ENCODE data around the gene BCL6.
A peak's percentile ranks its signal among the peaks of the same experiment; 100 is the strongest.

The BCL6 gene

GRCh38 chr3:187744169-187745151, 808 bp downstream of the BCL6 start:
- no peaks in the 10 kb centered on the region for H3K9me3 ChIP-seq (ENCODE audit: control insufficient read depth, low read length)
- H3K27ac ChIP-seq (ENCODE audit: insufficient read depth, low read length, poor library complexity, severe bottlenecking), result peak overlapping the region; percentile 95
- DNase-seq, result peak; percentile 26 to 45 (median 39)
- H3K4me1 ChIP-seq (ENCODE audit: control insufficient read depth, insufficient read depth, low read length, poor library complexity, severe bottlenecking), result peaks cover 30% of the 10 kb centered on the region
- peak overlapping the region; percentile 94 for H3K4me3 ChIP-seq (ENCODE audit: insufficient read depth, low read depth, low read length, poor library complexity, severe bottlenecking)
- H3K36me3 ChIP-seq (ENCODE audit: control insufficient read depth, insufficient read depth, low read length), result no peaks in the 10 kb centered on the region
- no peaks in the 10 kb centered on the region for H3K27me3 ChIP-seq (replicated peaks; ENCODE audit: control insufficient read depth, insufficient read depth, low read length, poor library complexity, severe bottlenecking)

- Histone ChIP-seq H3K27me3 (replicated peaks; ENCODE audit: control insufficient read depth, insufficient read depth, low read length, poor library complexity, severe bottlenecking) (no peaks in the 10 kb centered on the region), H3K4me1 (ENCODE audit: control insufficient read depth, insufficient read depth, low read length, poor library complexity, severe bottlenecking) (peaks cover 34% of the 10 kb centered on the region), H3K4me3 (ENCODE audit: insufficient read depth, low read depth, low read length, poor library complexity, severe bottlenecking) (peak overlapping the region; percentile 94), H3K9me3 (ENCODE audit: control insufficient read depth, low read length) (no peaks in the 10 kb centered on the region), H3K27ac (ENCODE audit: insufficient read depth, low read length, poor library complexity, severe bottlenecking) (peak overlapping the region; percentile 95), H3K36me3 (ENCODE audit: control insufficient read depth, insufficient read depth, low read length) (no peaks in the 10 kb centered on the region)
- no peak for DNase-seq
Measured at GRCh38 chr3:187743195-187744141, 1.8 kb downstream of the BCL6 start.

DNA sequence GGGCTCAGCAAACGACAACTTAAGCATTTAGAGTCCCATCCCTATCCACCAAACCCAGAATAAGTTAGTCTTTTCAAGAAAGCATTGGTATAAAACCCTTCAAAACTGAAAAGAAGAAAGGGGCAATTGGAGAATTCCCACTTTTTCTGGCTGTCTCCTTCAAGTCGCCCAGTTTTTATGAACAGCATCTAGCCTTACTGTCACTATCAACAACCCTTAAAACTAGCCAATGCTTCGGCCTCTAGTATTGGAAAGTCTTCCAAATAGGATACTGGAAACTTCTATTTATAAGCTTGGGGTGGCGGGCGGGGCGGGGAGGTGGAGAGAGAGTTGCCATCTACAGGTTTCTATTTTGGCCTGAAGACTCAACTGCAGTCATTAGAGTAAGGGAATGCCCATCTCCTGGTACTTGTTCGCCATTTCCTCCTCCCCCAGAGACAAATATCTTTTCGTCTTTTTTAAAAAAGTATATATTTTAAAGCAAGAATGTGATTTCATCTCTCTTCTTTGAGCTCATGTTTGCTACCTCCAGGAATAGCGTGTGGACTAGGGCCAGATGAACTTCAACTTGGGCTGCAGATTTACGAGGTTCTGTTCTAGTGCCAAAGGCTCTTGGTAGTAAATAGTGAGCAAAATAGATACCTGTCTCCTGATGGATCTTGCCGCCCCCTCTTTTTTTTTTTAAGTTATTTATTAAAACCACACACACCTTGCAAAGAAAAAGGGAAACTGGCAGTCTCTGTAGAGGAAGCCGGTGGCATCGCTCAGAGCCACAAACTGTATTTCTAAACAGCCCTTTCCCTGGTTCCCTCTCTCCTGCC, 2.7 kb downstream of the BCL6 start:
- H3K27ac ChIP-seq (ENCODE audit: insufficient read depth, low read length, poor library complexity, severe bottlenecking), result peak overlapping the region; percentile 95
- no peaks in the 10 kb centered on the region for H3K9me3 ChIP-seq (ENCODE audit: control insufficient read depth, low read length)
- peak overlapping the region; percentile 94 for H3K4me3 ChIP-seq (ENCODE audit: insufficient read depth, low read depth, low read length, poor library complexity, severe bottlenecking)
- DNase-seq, result no peak
- H3K4me1 ChIP-seq (ENCODE audit: control insufficient read depth, insufficient read depth, low read length, poor library complexity, severe bottlenecking), result peaks cover 29% of the 10 kb centered on the region
- no peaks in the 10 kb centered on the region for H3K27me3 ChIP-seq (replicated peaks; ENCODE audit: control insufficient read depth, insufficient read depth, low read length, poor library complexity, severe bottlenecking)
- no peaks in the 10 kb centered on the region for H3K36me3 ChIP-seq (ENCODE audit: control insufficient read depth, insufficient read depth, low read length)

- peaks cover 29% of the 10 kb centered on the region for H3K4me1 ChIP-seq (ENCODE audit: control insufficient read depth, insufficient read depth, low read length, poor library complexity, severe bottlenecking)
- peak overlapping the region; percentile 94 for H3K4me3 ChIP-seq (ENCODE audit: insufficient read depth, low read depth, low read length, poor library complexity, severe bottlenecking)
Measured at GRCh38 chr3:187741403-187742350, 3.6 kb downstream of the BCL6 start.

DNA sequence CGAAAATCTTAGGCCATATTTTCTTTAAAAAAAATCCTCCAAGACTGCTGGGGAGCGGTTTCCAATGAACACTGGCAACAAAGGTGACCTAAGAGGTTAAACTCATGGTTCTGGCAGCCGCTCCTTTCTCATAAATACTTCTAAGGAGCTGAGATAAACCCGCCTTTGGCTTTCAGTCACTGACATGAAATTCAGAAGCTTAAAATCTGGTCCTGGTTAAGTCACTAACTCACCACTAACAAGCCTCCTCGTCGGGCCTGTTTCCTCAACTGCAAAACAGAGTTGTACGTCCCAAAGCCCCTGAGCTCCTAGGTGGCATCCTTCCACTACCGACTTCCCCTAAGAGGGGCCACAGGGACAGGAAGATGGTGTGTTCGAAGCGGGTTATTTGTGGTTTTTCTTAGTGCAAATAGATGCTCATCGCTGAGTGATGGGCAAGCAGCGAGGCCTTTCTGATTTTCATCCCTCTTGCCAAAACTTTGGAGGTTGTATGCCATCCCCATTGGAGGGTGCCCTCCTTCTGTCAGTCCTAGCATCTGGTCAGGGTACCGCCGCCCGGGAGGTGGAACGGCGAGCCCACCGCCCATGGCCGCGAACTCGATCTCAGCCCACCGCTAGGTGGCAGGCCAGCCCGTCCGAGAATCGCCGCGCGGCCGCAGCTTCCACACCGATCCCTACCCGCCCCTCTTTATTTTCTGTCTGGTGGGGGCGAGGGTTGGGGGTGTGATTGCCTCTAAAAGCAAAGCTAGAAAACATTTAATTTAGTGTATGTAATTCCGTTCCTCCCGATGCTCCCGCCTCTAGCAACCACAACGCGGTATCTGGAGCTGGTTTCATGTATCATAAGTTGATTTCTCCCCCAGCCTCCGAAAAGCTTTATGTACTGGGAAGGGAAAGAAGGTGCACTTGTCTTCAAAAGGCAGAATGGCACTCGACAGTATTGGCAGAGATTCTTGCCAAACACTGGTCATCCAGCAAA, 4.6 kb downstream of the BCL6 start:
- peak overlapping the region; percentile 94 for H3K4me3 ChIP-seq (ENCODE audit: insufficient read depth, low read depth, low read length, poor library complexity, severe bottlenecking)
- no peaks in the 10 kb centered on the region for H3K36me3 ChIP-seq (ENCODE audit: control insufficient read depth, insufficient read depth, low read length)
- peak; percentile 40 to 54 (median 45) for DNase-seq
- H3K4me1 ChIP-seq (ENCODE audit: control insufficient read depth, insufficient read depth, low read length, poor library complexity, severe bottlenecking), result peaks cover 25% of the 10 kb centered on the region
- H3K27me3 ChIP-seq (replicated peaks; ENCODE audit: control insufficient read depth, insufficient read depth, low read length, poor library complexity, severe bottlenecking), result no peaks in the 10 kb centered on the region
- peak overlapping the region; percentile 95 for H3K27ac ChIP-seq (ENCODE audit: insufficient read depth, low read length, poor library complexity, severe bottlenecking)
- H3K9me3 ChIP-seq (ENCODE audit: control insufficient read depth, low read length), result no peaks in the 10 kb centered on the region

More at GRCh38 chr3:187741403-187742350, 3.6 kb downstream of the BCL6 start:
- no peaks in the 10 kb centered on the region for H3K36me3 ChIP-seq (ENCODE audit: control insufficient read depth, insufficient read depth, low read length)
- H3K27ac ChIP-seq (ENCODE audit: insufficient read depth, low read length, poor library complexity, severe bottlenecking), result peak overlapping the region; percentile 95
- peak; percentile 46 to 59 (median 52) for DNase-seq
- no peaks in the 10 kb centered on the region for H3K27me3 ChIP-seq (replicated peaks; ENCODE audit: control insufficient read depth, insufficient read depth, low read length, poor library complexity, severe bottlenecking)
- no peaks in the 10 kb centered on the region for H3K9me3 ChIP-seq (ENCODE audit: control insufficient read depth, low read length)

DNA sequence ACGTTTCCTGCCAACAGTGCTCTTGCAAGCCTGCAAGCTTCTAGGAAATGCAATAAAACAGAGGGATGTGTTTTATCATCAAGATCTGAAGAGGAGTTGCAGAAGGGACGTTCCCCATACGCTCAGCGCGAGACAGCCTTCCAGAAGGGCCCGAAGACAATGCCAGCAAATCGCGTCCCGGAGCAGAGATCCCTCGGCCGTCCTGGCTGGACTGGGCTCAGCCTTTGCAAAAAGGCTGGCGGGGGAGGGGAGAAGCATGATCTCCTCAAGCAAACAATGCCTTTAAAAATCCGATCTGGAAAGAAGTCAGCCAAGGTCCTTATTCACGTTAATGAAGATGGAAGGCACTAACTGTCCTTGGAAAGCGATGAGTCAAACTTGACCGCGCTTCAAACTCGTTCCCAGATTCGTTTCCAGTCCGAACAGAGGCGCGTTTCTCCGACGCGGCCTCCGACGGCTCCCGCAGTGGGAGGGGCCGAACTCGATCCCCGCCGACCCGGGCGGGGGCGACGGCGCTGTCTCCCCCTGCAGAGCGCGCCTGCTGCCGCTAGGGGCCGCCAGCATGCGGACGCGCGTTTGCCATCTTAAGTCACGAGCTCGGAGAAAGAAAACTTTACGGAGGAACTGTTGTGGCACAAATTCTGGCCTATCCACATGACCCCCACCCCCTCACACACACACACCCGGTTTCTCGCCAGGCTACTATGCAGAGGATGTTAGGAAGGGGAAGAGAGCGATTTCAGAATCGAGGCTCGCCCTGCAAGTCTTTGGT, 5.5 kb downstream of the BCL6 start:
- Histone ChIP-seq H3K4me3 (ENCODE audit: insufficient read depth, low read depth, low read length, poor library complexity, severe bottlenecking) (peak overlapping the region; percentile 94), H3K4me1 (ENCODE audit: control insufficient read depth, insufficient read depth, low read length, poor library complexity, severe bottlenecking) (peaks cover 23% of the 10 kb centered on the region), H3K27me3 (replicated peaks; ENCODE audit: control insufficient read depth, insufficient read depth, low read length, poor library complexity, severe bottlenecking) (no peaks in the 10 kb centered on the region), H3K9me3 (ENCODE audit: control insufficient read depth, low read length) (no peaks in the 10 kb centered on the region), H3K27ac (ENCODE audit: insufficient read depth, low read length, poor library complexity, severe bottlenecking) (peak overlapping the region; percentile 95), H3K36me3 (ENCODE audit: control insufficient read depth, insufficient read depth, low read length) (no peaks in the 10 kb centered on the region)
- peak; percentile 51 to 69 (median 53) for DNase-seq

DNA sequence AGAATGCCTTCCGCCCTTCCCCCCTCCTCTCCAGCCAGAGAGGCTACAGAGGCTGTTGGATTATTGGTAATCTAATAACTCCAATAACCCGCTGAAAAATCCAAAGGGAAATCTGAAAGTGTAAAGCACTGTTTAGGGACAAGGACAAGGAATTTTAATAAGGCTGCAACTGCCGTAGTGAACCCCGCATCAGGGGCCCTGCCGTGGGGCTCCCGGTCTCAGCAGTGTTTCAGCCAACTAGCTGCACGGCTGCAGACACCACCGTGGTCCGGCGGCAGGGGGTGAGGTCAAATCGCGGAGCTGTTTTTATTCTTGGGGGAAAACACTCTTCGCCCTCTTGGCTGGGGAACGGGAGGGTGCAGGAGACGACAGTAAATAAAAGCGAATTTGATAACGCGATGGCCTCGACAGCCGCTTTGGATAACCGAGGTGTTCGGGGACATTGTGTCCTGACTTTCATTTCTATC, 6.1 kb downstream of the BCL6 start:
- H3K4me1 ChIP-seq (ENCODE audit: control insufficient read depth, insufficient read depth, low read length, poor library complexity, severe bottlenecking), result peaks cover 23% of the 10 kb centered on the region
- H3K27ac ChIP-seq (ENCODE audit: insufficient read depth, low read length, poor library complexity, severe bottlenecking), result peak overlapping the region; percentile 95
- DNase-seq, result no peak
- H3K9me3 ChIP-seq (ENCODE audit: control insufficient read depth, low read length), result no peaks in the 10 kb centered on the region
- no peaks in the 10 kb centered on the region for H3K27me3 ChIP-seq (replicated peaks; ENCODE audit: control insufficient read depth, insufficient read depth, low read length, poor library complexity, severe bottlenecking)
- H3K4me3 ChIP-seq (ENCODE audit: insufficient read depth, low read depth, low read length, poor library complexity, severe bottlenecking), result peak overlapping the region; percentile 94
- no peaks in the 10 kb centered on the region for H3K36me3 ChIP-seq (ENCODE audit: control insufficient read depth, insufficient read depth, low read length)

Measured in effector memory CD4-positive, alpha-beta T cell (primary cell).